Stimulated activated naive B cell treated with anti-CD40 and anti-IgM and Interleukin-4, amounts not matched to agents 10 μg/mL and 1 μg/mL and 100 μg/mL, for 72 hours (primary cell): ENCODE measurements around the gene MSANTD7.
"Not testable (repeated sequence)": the region's sequence is repeated elsewhere in the genome, so short reads cannot be mapped to it uniquely, and the experiment has no call there.

Source experiments
- ATAC-seq, 2 donors: fragments of 150-1000 bp; cut with Tn5 transposase; replicated peaks; 2 replicates each; pipeline ENCODE4 v1.10.0; 2021; ENCODE audit warnings: moderate library complexity in 1 of 2
- DNase-seq: peaks from one replicate; pipeline ENCODE4 v3.0.0; 2021
- H3K27ac Mint-ChIP-seq: one replicate; pipeline ENCODE4 v1.8.0; 2022; ENCODE audit warnings: mild to moderate bottlenecking, mixed read lengths
- H3K27me3 Mint-ChIP-seq, 2 donors: one replicate each; pipeline ENCODE4 v1.8.0; 2022; ENCODE audit warnings: mixed read lengths in 2 of 2
- H3K36me3 Mint-ChIP-seq, 2 donors: one replicate each; pipeline ENCODE4 v1.8.0; 2022; ENCODE audit warnings: mixed read lengths in 2 of 2, mild to moderate bottlenecking in 1 of 2
- H3K4me1 Mint-ChIP-seq, 2 donors: one replicate each; pipeline ENCODE4 v1.8.0; 2022; ENCODE audit warnings: mixed read lengths in 2 of 2, mild to moderate bottlenecking in 1 of 2
- H3K4me3 Mint-ChIP-seq, 2 donors: one replicate each; pipeline ENCODE4 v1.8.0; 2022; ENCODE audit warnings: mild to moderate bottlenecking in 2 of 2, mixed read lengths in 2 of 2, moderate library complexity in 1 of 2
- H3K9me3 Mint-ChIP-seq, 2 donors: one replicate each; pipeline ENCODE4 v1.8.0; 2022; ENCODE audit warnings: mixed read lengths in 2 of 2, mild to moderate bottlenecking in 1 of 2

MSANTD7 gene

DNA sequence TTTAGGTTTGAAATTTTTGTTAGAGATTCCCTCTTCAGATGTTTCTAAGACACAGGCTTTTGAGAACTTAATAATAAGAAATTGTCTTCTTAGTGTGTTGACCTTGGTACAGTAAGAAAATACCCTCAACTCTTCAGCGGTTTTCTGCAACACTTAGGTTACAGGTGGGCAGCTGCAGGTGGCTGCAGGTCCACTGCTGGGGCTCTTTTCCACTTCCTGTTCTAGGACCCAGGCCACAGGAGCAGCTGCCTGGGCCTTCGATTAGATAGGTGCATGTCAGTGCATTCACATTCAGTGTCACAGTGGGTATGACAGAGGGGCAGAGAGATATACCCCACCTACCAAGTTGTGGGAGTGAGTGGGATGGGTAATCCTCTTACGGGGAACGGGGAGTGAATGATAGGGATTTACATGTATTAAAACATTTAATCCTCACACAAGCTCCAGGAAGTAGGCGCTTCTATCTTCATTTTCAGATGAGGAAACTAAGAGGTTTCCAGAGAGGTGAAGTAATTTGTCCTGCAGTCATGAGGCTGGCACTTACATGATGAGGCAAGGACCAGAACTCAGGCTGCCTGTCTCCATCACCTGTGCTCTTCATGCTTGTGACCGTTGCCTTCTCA is 20.3 kb downstream of the MSANTD7 start:
- H3K27me3 Mint-ChIP-seq = no peaks in the 10 kb centered on the region
- no peak overlapping the region for H3K27ac Mint-ChIP-seq
- H3K4me1 Mint-ChIP-seq = peaks cover 0 to 6% of the 10 kb centered on the region in 2 donors
- no peak overlapping the region for H3K4me3 Mint-ChIP-seq
- H3K9me3 Mint-ChIP-seq = no peaks in the 10 kb centered on the region
- no peak for DNase-seq
- peaks cover 29 to 56% of the 10 kb centered on the region in 2 donors for H3K36me3 Mint-ChIP-seq
- ATAC-seq = no peak

DNA sequence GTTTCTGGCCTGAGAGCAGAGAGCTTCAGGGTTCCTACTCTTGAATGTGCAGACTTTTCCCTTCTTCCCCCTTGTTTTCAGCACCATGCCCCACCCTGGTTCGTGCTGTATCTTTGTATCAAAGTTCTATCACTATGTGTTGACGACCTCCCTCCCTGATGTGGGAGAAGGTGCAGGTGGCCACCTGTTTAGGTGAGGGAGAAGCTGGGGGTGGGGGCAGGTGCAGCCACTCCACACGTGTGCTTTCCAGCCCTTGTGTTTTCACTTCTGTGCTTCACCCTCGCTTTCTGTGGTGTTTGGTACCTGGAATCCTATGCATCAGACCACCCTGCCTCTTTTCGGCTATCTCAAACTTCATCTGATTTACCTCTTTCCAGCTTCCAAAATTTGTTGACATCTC is 20.9 kb downstream of the MSANTD7 start:
- H3K4me1 Mint-ChIP-seq = peaks cover 0 to 6% of the 10 kb centered on the region in 2 donors
- no peak overlapping the region for H3K4me3 Mint-ChIP-seq
- no peaks in the 10 kb centered on the region for H3K9me3 Mint-ChIP-seq
- DNase-seq = no peak
- H3K36me3 Mint-ChIP-seq = peaks cover 29 to 59% of the 10 kb centered on the region in 2 donors
- H3K27me3 Mint-ChIP-seq = no peaks in the 10 kb centered on the region
- no peak overlapping the region for H3K27ac Mint-ChIP-seq
- ATAC-seq = no peak

DNA sequence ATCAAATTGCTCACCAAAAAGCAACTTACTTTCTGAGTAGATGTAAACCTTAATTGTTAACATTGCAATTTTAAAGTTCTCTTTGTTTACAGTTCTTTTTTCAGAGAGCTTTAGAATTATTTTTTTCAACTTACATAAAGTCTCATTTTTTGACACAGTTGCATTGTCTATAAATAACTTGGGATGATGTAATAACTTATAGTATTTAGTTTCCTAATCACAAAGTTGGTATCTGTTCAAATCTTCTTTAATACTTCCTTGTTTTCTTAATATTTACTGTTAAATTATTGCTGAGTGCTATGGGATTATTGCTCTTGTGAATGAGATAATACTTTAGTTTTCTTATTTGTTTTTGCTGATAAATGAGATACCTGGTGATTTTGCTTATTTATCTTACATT is 21.7 kb downstream of the MSANTD7 start:
- no peak overlapping the region for H3K4me3 Mint-ChIP-seq
- H3K27me3 Mint-ChIP-seq = no peaks in the 10 kb centered on the region
- DNase-seq (no peak), ATAC-seq (no peak)
- H3K9me3 Mint-ChIP-seq = no peaks in the 10 kb centered on the region
- H3K36me3 Mint-ChIP-seq = peaks cover 30 to 63% of the 10 kb centered on the region in 2 donors
- H3K27ac Mint-ChIP-seq = no peak overlapping the region
- peaks cover 0 to 6% of the 10 kb centered on the region in 2 donors for H3K4me1 Mint-ChIP-seq

DNA sequence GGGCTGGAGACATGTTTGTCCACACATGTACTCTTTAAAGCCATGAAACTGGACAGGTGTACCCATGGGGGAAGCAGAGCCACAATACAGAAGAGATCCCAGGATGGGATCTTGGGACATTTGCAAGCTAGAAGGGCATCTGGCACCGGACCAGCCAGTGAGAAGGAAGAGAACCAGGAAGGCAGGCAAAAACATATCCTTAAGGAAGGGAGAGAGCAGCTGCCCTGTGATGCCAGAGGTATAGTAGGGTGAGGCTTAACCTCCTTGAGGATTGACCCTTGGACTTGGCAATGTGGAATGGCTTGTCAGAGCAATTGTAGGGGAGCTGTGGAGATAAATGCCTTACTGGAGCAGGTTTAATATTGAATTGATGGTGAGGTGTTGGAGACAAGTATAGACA is 22.7 kb downstream of the MSANTD7 start:
- Mint-ChIP-seq H3K4me3 (no peak overlapping the region), H3K9me3 (no peaks in the 10 kb centered on the region), H3K4me1 (peaks cover 0 to 6% of the 10 kb centered on the region in 2 donors), H3K27me3 (no peaks in the 10 kb centered on the region), H3K36me3 (peaks cover 33 to 60% of the 10 kb centered on the region in 2 donors), H3K27ac (no peak overlapping the region)
- no peak for DNase-seq
- ATAC-seq = no peak

DNA sequence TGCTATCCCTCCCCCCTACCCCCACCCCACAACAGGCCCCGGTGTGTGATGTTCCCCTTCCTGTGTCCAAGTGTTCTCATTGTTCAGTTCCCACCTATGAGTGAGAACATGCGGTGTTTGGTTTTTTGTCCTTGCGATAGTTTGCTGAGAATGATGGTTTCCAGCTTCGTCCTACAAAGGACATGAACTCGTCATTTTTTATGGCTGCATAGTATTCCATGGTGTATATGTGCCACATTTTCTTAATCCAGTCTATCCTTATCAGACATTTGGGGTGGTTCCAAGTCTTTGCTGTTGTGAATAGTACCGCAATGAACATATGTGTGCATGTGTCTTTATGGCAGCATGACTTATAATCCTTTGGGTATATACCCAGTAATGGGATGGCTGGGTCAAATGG is 26.4 kb downstream of the MSANTD7 start:
- H3K36me3 Mint-ChIP-seq = peaks cover 35 to 49% of the 10 kb centered on the region in 2 donors
- not testable (repeated sequence) for H3K4me1 Mint-ChIP-seq, DNase-seq, H3K27me3 Mint-ChIP-seq, H3K27ac Mint-ChIP-seq, H3K4me3 Mint-ChIP-seq, ATAC-seq, H3K9me3 Mint-ChIP-seq

DNA sequence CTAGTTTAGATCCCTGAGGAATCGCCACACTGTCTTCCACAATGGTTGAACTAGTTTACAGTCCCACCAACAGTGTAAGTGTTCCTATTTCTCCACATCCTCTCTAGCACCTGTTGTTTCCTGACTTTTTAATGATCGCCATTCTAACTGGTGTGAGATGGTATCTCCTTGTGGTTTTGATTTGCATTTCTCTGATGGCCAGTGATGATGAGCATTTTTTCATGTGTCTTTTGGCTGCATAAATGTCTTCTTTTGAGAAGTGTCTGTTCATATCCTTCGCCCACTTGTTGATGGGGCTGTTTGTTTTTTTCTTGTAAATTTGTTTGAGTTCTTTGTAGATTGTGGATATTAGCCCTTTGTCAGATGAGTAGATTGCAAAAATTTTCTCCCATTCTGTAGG is 26.8 kb downstream of the MSANTD7 start:
- peaks cover 38 to 53% of the 10 kb centered on the region in 2 donors for H3K36me3 Mint-ChIP-seq
- H3K9me3 Mint-ChIP-seq, H3K27ac Mint-ChIP-seq, DNase-seq, H3K4me1 Mint-ChIP-seq, ATAC-seq, H3K4me3 Mint-ChIP-seq, H3K27me3 Mint-ChIP-seq: not testable (repeated sequence)

DNA sequence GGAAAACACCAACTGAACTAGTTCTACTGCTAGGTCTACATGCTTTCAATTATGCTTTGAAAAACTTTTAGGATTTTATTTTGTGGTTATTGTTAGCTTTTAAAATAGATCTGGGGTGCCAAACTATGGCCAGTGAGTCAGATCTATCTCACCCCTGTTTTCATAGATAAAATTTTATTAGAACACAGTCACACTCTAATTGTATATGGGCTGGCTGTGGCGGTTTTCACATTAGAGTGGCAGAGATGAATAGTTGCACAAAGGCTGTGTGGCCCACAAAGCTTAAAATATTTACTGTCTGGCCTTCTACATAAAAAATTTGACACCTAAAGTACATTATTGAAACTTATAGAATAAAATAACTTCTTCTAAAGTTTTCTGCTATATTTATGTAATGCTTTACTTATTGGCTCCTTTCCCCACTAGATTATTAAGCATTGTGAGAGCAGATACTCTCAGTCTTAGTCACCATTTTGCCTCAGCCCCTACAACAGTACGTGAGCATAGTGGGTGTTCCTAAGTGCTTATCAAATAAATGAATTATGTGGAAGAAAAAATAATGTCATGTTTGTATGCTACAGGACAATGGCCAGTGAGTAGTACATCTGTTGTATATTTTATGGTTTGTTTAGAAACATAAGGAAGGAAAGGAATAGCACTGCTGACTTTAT is 35.1 kb downstream of the MSANTD7 start:
- no peak overlapping the region for H3K27ac Mint-ChIP-seq
- DNase-seq (no peak), ATAC-seq (no peak)
- no peak overlapping the region for H3K4me3 Mint-ChIP-seq
- peaks cover 11 to 19% of the 10 kb centered on the region in 2 donors for H3K36me3 Mint-ChIP-seq
- H3K9me3 Mint-ChIP-seq = no peaks in the 10 kb centered on the region
- peaks cover 2 to 13% of the 10 kb centered on the region in 2 donors for H3K4me1 Mint-ChIP-seq
- no peaks in the 10 kb centered on the region for H3K27me3 Mint-ChIP-seq

DNA sequence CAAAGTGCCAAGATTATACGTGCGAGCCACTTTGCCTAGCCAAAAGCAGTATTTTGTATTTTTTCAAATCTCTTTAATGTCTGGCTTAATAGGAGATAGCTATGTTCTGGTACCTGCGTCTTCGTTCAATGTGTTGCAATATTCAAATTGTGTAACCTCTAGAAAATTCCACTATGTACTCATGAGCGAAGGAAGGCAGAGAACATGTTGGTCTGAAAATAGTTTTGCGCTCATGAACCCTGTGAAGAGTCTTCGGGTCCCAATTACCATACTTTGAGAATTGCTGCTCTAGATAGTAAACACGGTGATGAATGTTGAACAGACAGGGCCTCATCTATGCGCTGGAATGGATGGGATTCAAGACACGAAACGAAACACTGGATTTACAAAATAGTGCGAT is 37.8 kb downstream of the MSANTD7 start:
- DNase-seq (no peak), ATAC-seq (no peak)
- peaks cover 2 to 10% of the 10 kb centered on the region in 2 donors for H3K36me3 Mint-ChIP-seq
- no peaks in the 10 kb centered on the region for H3K27me3 Mint-ChIP-seq
- H3K4me1 Mint-ChIP-seq = peaks cover 6 to 27% of the 10 kb centered on the region in 2 donors
- H3K27ac Mint-ChIP-seq = no peak overlapping the region
- peak overlapping the region in 1 of 2 donors; percentile 18 for H3K4me3 Mint-ChIP-seq
- no peaks in the 10 kb centered on the region for H3K9me3 Mint-ChIP-seq

DNA sequence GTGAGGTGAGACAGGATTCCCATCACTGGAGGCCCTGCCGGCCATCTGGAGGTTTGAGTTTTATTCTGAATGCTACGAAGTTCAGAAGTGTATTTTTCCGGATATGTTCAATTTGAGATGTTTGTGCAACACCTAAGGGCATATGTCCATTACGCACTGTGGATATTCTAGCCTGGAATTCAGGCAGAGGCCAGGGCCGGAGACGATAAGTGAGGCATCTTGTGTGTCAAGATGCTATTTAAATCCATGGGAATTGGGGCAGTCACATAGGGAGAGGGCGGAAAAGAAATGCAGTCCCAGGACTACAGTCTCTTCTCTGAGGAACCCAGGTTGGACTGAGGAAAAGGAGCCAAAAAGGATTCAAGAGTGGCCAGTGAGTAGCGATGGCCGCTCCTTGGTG is 38.7 kb downstream of the MSANTD7 start:
- no peaks in the 10 kb centered on the region for H3K27me3 Mint-ChIP-seq
- H3K27ac Mint-ChIP-seq = no peak overlapping the region
- H3K36me3 Mint-ChIP-seq = peaks cover under 1 to 12% of the 10 kb centered on the region in 2 donors
- peaks cover 7 to 29% of the 10 kb centered on the region in 2 donors for H3K4me1 Mint-ChIP-seq
- peak overlapping the region; percentile 3 to 61 for H3K4me3 Mint-ChIP-seq
- no peak for ATAC-seq
- H3K9me3 Mint-ChIP-seq = no peaks in the 10 kb centered on the region
- DNase-seq = no peak

DNA sequence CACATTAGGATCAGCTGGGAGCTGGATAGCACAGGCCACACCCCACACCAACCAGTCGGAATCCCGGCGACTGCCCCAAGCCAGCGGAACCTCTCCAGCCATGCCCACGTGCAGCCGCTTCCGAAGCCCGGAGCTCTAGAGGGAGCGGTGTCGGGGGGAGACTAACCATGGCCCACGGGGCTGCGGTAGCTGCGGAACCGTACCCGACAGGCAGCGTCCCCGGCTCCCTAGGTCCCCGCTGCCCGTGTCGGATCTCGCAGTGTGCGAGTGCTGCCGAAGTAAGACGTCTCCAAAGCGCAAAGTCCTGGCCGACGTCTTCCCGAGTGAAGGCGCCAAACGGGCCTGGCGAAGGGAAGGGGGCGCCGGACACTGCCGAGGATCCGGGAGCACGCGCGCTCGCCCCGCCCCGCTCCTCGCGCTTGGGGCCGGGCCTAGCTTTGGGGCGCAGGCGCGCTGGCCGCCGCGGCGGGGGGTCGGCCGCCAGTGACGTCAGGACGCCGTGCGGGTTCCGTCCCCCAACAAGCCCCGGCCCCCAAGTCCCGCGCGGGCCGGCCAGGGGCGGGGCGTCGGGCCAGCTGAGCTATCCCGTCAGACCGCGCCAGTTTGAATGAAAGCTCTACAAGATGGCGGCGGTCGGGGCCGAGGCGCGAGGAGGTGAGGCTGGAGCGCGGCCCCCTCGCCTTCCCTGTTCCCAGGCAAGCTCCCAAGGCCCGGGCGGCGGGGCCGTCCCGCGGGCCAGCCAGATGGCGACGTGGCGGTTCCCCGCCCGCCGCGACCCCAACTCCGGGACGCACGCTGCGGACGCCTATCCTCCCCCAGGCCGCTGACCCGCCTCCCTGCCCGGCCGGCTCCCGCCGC is 40.4 kb downstream of the MSANTD7 start, which contains the start of gene SUV39H2:
TSS of gene SUV39H2 (plus strand) at position 601 of the 858 bp plus-strand sequence. CDS start at position 624, 23 bp downstream.
- no peaks in the 10 kb centered on the region for H3K9me3 Mint-ChIP-seq
- peak within 1 kb of the TSS; percentile 90 to 96 for H3K4me3 Mint-ChIP-seq
- peaks cover 11 to 37% of the 10 kb centered on the region in 2 donors for H3K4me1 Mint-ChIP-seq
- peak within 1 kb of the TSS; percentile 94 for H3K27ac Mint-ChIP-seq
- DNase-seq (peak; percentile 93), ATAC-seq (peak; percentile 95 to 96)
- H3K27me3 Mint-ChIP-seq = no peaks in the 10 kb centered on the region
- peaks cover 13 to 26% of the 10 kb centered on the region in 2 donors for H3K36me3 Mint-ChIP-seq

DNA sequence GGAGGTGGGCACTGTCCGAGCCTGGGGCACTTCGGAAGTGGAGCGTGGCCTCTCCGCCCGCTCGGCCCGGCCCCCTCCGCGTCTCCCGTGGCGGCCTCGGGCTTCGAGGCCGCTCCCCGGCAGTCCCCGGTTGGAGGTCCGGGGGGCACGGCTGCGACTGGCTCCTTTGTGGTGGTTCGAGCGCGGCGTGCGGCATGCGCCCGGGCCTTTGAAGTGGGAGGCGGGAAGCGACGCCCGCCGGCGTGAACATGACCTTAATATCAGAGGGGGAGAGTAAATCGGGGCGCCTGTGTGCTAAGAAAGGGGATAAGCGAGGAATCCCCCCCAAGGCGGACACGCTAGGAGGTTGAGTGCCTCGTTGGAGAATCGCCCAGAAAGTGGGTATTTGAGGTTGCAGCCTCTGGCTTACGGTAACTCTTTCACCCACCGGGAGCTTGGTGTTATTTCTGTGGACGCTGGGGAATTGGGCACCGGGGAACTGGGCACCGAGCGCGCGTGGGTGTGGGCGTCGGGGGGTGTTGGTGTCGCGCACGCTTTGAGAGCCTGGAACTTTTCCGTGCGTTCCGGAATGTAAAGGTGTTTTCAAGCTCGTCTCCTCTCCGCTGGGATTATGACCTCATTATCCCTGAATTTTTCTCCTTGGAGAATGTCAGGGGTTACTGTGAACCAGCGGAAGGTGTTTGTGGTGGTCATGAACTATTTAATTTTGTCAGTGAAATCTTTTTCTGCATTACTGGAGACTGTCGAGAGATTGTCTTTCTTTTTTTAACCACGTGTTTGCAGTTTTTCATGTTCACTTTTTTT is 41.2 kb downstream of the MSANTD7 start:
- ATAC-seq (peak; percentile 17 to 27), DNase-seq (peak; percentile 13)
- no peaks in the 10 kb centered on the region for H3K27me3 Mint-ChIP-seq
- no peaks in the 10 kb centered on the region for H3K9me3 Mint-ChIP-seq
- peak overlapping the region; percentile 86 for H3K27ac Mint-ChIP-seq
- H3K4me1 Mint-ChIP-seq = peaks cover 17 to 37% of the 10 kb centered on the region in 2 donors
- H3K4me3 Mint-ChIP-seq = peak overlapping the region; percentile 90 to 96
- H3K36me3 Mint-ChIP-seq = peaks cover 17 to 26% of the 10 kb centered on the region in 2 donors

DNA sequence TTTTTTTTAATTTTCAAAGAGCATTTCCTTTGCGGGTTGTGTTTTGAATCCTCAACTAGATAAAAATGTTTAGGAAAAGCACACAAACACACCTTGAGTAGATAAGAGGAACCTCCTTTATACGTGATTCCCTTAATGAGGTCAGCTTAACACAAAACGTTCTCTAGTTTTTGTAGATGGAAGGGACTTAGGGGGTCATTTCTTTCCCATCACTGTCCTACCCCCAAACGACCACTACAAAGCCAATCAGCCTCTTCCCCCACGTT is 41.8 kb downstream of the MSANTD7 start:
- Mint-ChIP-seq H3K4me3 (peak overlapping the region; percentile 90 to 96), H3K4me1 (peaks cover 17 to 37% of the 10 kb centered on the region in 2 donors), H3K36me3 (peaks cover 17 to 26% of the 10 kb centered on the region in 2 donors), H3K27ac (no peak overlapping the region), H3K27me3 (no peaks in the 10 kb centered on the region), H3K9me3 (no peaks in the 10 kb centered on the region)
- DNase-seq (no peak), ATAC-seq (no peak)

DNA sequence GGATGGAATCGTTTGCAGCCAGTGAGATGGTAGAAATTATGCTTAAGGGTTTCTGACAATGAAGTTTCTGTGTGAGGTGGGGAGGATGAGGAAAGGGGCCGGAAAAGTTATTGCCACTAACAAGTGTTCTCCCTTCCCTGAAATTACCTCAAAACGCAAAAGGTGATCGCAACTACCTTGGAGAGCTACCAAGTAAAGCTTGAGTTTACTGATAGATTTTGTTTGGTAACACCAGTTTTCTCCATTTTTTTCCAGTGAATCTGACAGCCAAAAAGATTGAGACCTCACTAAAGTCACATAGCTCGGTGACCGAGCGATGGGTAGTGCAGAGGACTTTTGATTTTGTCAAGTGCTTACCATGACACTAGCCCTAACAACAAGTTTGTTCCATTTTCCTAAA is 42.1 kb downstream of the MSANTD7 start:
- ATAC-seq = no peak
- H3K4me3 Mint-ChIP-seq = peak overlapping the region; percentile 90 to 96
- no peak overlapping the region for H3K27ac Mint-ChIP-seq
- no peaks in the 10 kb centered on the region for H3K9me3 Mint-ChIP-seq
- DNase-seq = no peak
- H3K4me1 Mint-ChIP-seq = peaks cover 17 to 37% of the 10 kb centered on the region in 2 donors
- H3K36me3 Mint-ChIP-seq = peaks cover 17 to 26% of the 10 kb centered on the region in 2 donors
- no peaks in the 10 kb centered on the region for H3K27me3 Mint-ChIP-seq

DNA sequence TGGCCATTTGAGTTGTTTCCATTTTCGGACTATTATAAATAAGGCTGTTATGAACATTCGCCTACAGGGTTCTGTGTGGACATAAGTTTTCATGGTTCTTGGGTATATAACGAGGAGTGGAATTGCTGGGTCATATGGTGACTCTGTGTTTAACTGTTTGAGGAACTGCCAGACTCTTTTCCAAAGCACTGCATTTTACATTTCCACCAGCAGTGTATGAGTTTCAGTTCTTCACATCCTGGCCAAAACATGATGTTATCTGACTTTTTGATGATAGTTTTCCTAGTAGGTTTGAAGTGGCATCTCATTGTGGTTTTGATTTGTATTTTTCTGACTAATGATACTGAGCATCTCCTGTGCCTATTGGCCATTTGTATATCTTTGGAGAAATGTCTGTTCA is 46.0 kb downstream of the MSANTD7 start:
- peak; percentile 57 to 64 for ATAC-seq
- H3K27me3 Mint-ChIP-seq = no peaks in the 10 kb centered on the region
- H3K4me1 Mint-ChIP-seq = peaks cover 15 to 22% of the 10 kb centered on the region in 2 donors
- DNase-seq = no peak
- no peak overlapping the region for H3K4me3 Mint-ChIP-seq
- peaks cover 17 to 19% of the 10 kb centered on the region in 2 donors for H3K36me3 Mint-ChIP-seq
- no peak overlapping the region for H3K27ac Mint-ChIP-seq
- H3K9me3 Mint-ChIP-seq = no peaks in the 10 kb centered on the region
